Small intestine (tissue), 7 donors: ENCODE measurements around the gene INPP5B. TPM values are rescaled to one million over a fixed set of nuclear protein-coding genes. Genes with fewer than 3 reads are reported as not detected.
"Not testable (repeated sequence)": the region's sequence is repeated elsewhere in the genome, so short reads cannot be mapped to it uniquely, and the experiment has no call there.

Experiments used
- DNase-seq, 2 donors: peaks; one replicate each; pipeline versions ENCODE4 v3.0.0 to v3.0.0-alpha.2; 2013
- FAIRE-seq: peaks from 2 replicates; lab custom pipeline; 2012; peaks lifted over from hg19 to GRCh38; lab: Jason Lieb, UNC
- H3K27ac ChIP-seq, 3 donors: one replicate each; pipeline ENCODE4 v1.5.1; 2013; ENCODE audit warnings: low read length in 2 of 3, mild to moderate bottlenecking in 2 of 3, control low read depth in 1 of 3, inconsistent platforms in 1 of 3, low read depth in 1 of 3, moderate library complexity in 1 of 3
- H3K27me3 ChIP-seq, 3 donors: one replicate each; pipeline ENCODE4 v1.6.1; 2013; ENCODE audit warnings: low read length in 3 of 3, inconsistent platforms in 1 of 3; ENCODE audit not compliant: control insufficient read depth in 3 of 3, insufficient read depth in 3 of 3
- H3K36me3 ChIP-seq, 3 donors: one replicate each; pipeline ENCODE4 v1.6.1; 2013; ENCODE audit warnings: low read length in 3 of 3, inconsistent platforms in 1 of 3, low read depth in 1 of 3, mild to moderate bottlenecking in 1 of 3, moderate library complexity in 1 of 3; ENCODE audit not compliant: control insufficient read depth in 3 of 3, insufficient read depth in 2 of 3
- H3K4me1 ChIP-seq, 3 donors: one replicate each; pipeline ENCODE4 v1.6.1; 2013; ENCODE audit warnings: low read length in 2 of 3, inconsistent platforms in 1 of 3, low read depth in 1 of 3, mild to moderate bottlenecking in 1 of 3, moderate library complexity in 1 of 3; ENCODE audit not compliant: control insufficient read depth in 3 of 3, insufficient read depth in 2 of 3
- H3K4me3 ChIP-seq, 3 donors: one replicate each; pipeline ENCODE4 v1.5.1; 2013; ENCODE audit warnings: low read length in 3 of 3, control low read depth in 1 of 3, inconsistent platforms in 1 of 3, low read depth in 1 of 3, mild to moderate bottlenecking in 1 of 3, moderate library complexity in 1 of 3
- H3K9me3 ChIP-seq, 2 donors: one replicate each; pipeline ENCODE4 v1.6.1; 2013; ENCODE audit warnings: low read depth in 1 of 2, low read length in 1 of 2; ENCODE audit not compliant: control insufficient read depth in 2 of 2, insufficient read depth in 1 of 2
- WGBS, 3 donors: extraction: QIAGEN DNeasy Blood & Tissue Kit; methylation state at CpG; one replicate each; pipeline ENCODE4 v1.1.7; 2013; 5-methylcytosine and 5-hydroxymethylcytosine counted together
- polyA plus RNA-seq, 4 donors: library from polyadenylated mRNA; stranded (reverse) in 3 of 4; unstranded in 1 of 4; fragments of 200-250 nt in 3 of 4; fragments of 120-200 nt in 1 of 4; gene quantifications; one replicate each; pipeline versions ENCODE4 v1.2.1 to v1.2.3, GENCODE V29; 2013
- donor health status: healthy with polysubstance abuse.
- donor health status: control.
- donor health status: control.
- donor health status: Bipolar disorder and iron deficiency.
- donor health status: healthy.

INPP5B gene
- polyA plus RNA-seq, 4 donors = 6.7 to 23.2 (median 9.2) TPM

GRCh38 chr1:37945743-37946702 lies 830 bp downstream of the INPP5B start:
- H3K9me3 ChIP-seq = no peaks in the 10 kb centered on the region
- WGBS, 3 donors = 56 to 58% (median 57%) methylated on average over 23 of the region's 23 CpGs
- peak overlapping the region; percentile 76 to 93 (median 90) for H3K27ac ChIP-seq
- H3K4me1 ChIP-seq = peaks cover 0 to 13% (median 0%) of the 10 kb centered on the region in 3 donors
- peak in 1 of 2 donors; percentile 80 for DNase-seq
- H3K4me3 ChIP-seq = peak overlapping the region; percentile 64 to 87 (median 82)
- no peak for FAIRE-seq
- H3K36me3 ChIP-seq = peaks cover 0 to 20% (median 5%) of the 10 kb centered on the region in 3 donors
- H3K27me3 ChIP-seq = no peaks in the 10 kb centered on the region

GRCh38 chr1:37945251-37945650 lies 1.6 kb downstream of the INPP5B start:
- peak in 1 of 2 donors; percentile 42 for DNase-seq
- peak overlapping the region in 1 of 3 donors; percentile 82 for H3K4me3 ChIP-seq
- WGBS, 3 donors = 69 to 78% (median 69%) methylated on average over 5 of the region's 5 CpGs
- no peaks in the 10 kb centered on the region for H3K9me3 ChIP-seq
- peaks cover 0 to 25% (median 7%) of the 10 kb centered on the region in 3 donors for H3K36me3 ChIP-seq
- H3K27me3 ChIP-seq = no peaks in the 10 kb centered on the region
- H3K27ac ChIP-seq = peak overlapping the region in 2 of 3 donors; percentile 90 to 93
- FAIRE-seq = no peak
- H3K4me1 ChIP-seq = peaks cover 0 to 18% (median under 1%) of the 10 kb centered on the region in 3 donors

- peaks cover 0 to 26% (median 7%) of the 10 kb centered on the region in 3 donors for H3K36me3 ChIP-seq
- 91 to 93% (median 92%) methylated on average over 5 of the region's 5 CpGs for WGBS, 3 donors
- DNase-seq (no peak), FAIRE-seq (no peak)
- H3K4me3 ChIP-seq = no peak overlapping the region
- H3K27me3 ChIP-seq = no peaks in the 10 kb centered on the region
- H3K27ac ChIP-seq = no peak overlapping the region
- no peaks in the 10 kb centered on the region for H3K9me3 ChIP-seq
- H3K4me1 ChIP-seq = peaks cover 0 to 22% (median 3%) of the 10 kb centered on the region in 3 donors
Observed at GRCh38 chr1:37944816-37945215, 2.0 kb downstream of the INPP5B start.

- Histone ChIP-seq H3K27ac (no peak overlapping the region), H3K4me3 (no peak overlapping the region), H3K4me1 (peaks cover 0 to 22% (median 3%) of the 10 kb centered on the region in 3 donors), H3K36me3 (peaks cover 0 to 29% (median 7%) of the 10 kb centered on the region in 3 donors), H3K27me3 (no peaks in the 10 kb centered on the region), H3K9me3 (no peaks in the 10 kb centered on the region)
- 85 to 93% (median 92%) methylated on average over 4 of the region's 4 CpGs for WGBS, 3 donors
- FAIRE-seq (no peak), DNase-seq (no peak)
Observed at GRCh38 chr1:37944086-37944763, 2.6 kb downstream of the INPP5B start.

- H3K4me1 ChIP-seq = peaks cover 0 to 12% (median 3%) of the 10 kb centered on the region in 3 donors
- H3K27me3 ChIP-seq = no peaks in the 10 kb centered on the region
- peak overlapping the region in 2 of 3 donors; percentile 14 to 38 for H3K27ac ChIP-seq
- H3K9me3 ChIP-seq = no peaks in the 10 kb centered on the region
- peaks cover 0 to 39% (median 7%) of the 10 kb centered on the region in 3 donors for H3K36me3 ChIP-seq
- 21 to 53% (median 47%) methylated on average over 5 of the region's 5 CpGs for WGBS, 3 donors
- no peak overlapping the region for H3K4me3 ChIP-seq
- DNase-seq = peak in 1 of 2 donors; percentile 49
- no peak for FAIRE-seq
Observed at GRCh38 chr1:37940299-37940947, 6.4 kb downstream of the INPP5B start.

DNA sequence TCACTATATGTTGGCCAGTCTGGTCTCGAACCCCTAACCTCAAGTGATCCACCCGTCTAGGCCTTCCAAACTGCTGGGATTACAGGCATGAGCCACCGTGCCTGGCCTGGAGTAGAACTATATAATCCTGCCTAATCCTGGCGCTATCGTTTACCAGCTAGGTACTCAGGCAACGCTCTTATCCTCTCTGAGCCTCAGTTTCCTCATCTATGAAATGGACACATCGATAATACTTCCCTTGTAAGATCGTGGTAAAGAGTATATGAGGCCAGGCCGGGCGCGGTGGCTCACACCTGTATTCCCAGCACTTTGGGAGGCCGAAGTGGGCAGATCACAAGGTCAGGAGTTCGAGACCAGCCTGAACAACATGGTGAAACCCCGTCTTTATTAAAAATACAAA lies 10.1 kb downstream of the INPP5B start:
- not testable (repeated sequence) for H3K4me1 ChIP-seq, H3K27me3 ChIP-seq, H3K9me3 ChIP-seq, H3K27ac ChIP-seq, DNase-seq, H3K4me3 ChIP-seq, FAIRE-seq
- peaks cover 3 to 19% (median 4%) of the 10 kb centered on the region in 3 donors for H3K36me3 ChIP-seq
- WGBS, 3 donors = 93 to 98% (median 97%) methylated on average over 14 of the region's 14 CpGs

- H3K4me1 ChIP-seq = peaks cover 0 to 12% (median 5%) of the 10 kb centered on the region in 3 donors
- no peaks in the 10 kb centered on the region for H3K9me3 ChIP-seq
- DNase-seq (no peak), FAIRE-seq (no peak)
- H3K4me3 ChIP-seq = no peak overlapping the region
- 82 to 91% (median 89%) methylated on average over 4 of the region's 4 CpGs for WGBS, 3 donors
- H3K36me3 ChIP-seq = peaks cover 0 to 21% (median 4%) of the 10 kb centered on the region in 3 donors
- no peak overlapping the region for H3K27ac ChIP-seq
- H3K27me3 ChIP-seq = no peaks in the 10 kb centered on the region
Observed at GRCh38 chr1:37932759-37933158, 14.1 kb downstream of the INPP5B start.
